ENCODE measurements around the gene AMPH. TPM values are rescaled to one million over a fixed set of nuclear protein-coding genes. Genes with fewer than 3 reads are reported as not detected.

The AMPH gene
- total and polyA plus RNA-seq, 8 donors: 0.90 to 12.5 (median 10.7) TPM

- Histone ChIP-seq H3K4me3 (no peak overlapping the region), H3K27ac (no peak overlapping the region), H3K9me3 (no peaks in the 10 kb centered on the region), H3K36me3 (no peaks in the 10 kb centered on the region), H3K4me1 (peaks cover 0 to 18% of the 10 kb centered on the region in 2 donors), H3K27me3 (no peaks in the 10 kb centered on the region)
- TF ChIP-seq, protein P1, sequence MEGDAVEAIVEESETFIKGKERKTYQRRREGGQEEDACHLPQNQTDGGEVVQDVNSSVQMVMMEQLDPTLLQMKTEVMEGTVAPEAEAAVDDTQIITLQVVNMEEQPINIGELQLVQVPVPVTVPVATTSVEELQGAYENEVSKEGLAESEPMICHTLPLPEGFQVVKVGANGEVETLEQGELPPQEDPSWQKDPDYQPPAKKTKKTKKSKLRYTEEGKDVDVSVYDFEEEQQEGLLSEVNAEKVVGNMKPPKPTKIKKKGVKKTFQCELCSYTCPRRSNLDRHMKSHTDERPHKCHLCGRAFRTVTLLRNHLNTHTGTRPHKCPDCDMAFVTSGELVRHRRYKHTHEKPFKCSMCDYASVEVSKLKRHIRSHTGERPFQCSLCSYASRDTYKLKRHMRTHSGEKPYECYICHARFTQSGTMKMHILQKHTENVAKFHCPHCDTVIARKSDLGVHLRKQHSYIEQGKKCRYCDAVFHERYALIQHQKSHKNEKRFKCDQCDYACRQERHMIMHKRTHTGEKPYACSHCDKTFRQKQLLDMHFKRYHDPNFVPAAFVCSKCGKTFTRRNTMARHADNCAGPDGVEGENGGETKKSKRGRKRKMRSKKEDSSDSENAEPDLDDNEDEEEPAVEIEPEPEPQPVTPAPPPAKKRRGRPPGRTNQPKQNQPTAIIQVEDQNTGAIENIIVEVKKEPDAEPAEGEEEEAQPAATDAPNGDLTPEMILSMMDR (IDR thresholded peaks at IDR 0.05): no peak
- DNase-seq (no peak), ATAC-seq (no peak)
- intact Hi-C loops (cut with DNase I): no loop called here
Observed at GRCh38 chr7:38675494-38676106, 44.4 kb upstream of the AMPH start.

- H3K4me1 ChIP-seq: peaks cover 0 to 18% of the 10 kb centered on the region in 2 donors
- TF ChIP-seq, protein P1 (IDR thresholded peaks at IDR 0.05): no peak
- no peaks in the 10 kb centered on the region for H3K36me3 ChIP-seq
- H3K27me3 ChIP-seq: no peaks in the 10 kb centered on the region
- H3K9me3 ChIP-seq: no peaks in the 10 kb centered on the region
- DNase-seq: no peak
- H3K4me3 ChIP-seq: no peak overlapping the region
- intact Hi-C loops (cut with DNase I): no loop called here
- H3K27ac ChIP-seq: peak overlapping the region in 1 of 2 donors; percentile 71
- ATAC-seq: no peak
Observed at GRCh38 chr7:38674513-38674912, 43.3 kb upstream of the AMPH start.

- intact Hi-C loops (cut with DNase I): no loop called here
- H3K36me3 ChIP-seq: no peaks in the 10 kb centered on the region
- peaks cover 0 to 18% of the 10 kb centered on the region in 2 donors for H3K4me1 ChIP-seq
- no peak for DNase-seq
- H3K9me3 ChIP-seq: no peaks in the 10 kb centered on the region
- no peaks in the 10 kb centered on the region for H3K27me3 ChIP-seq
- no peak overlapping the region for H3K4me3 ChIP-seq
- H3K27ac ChIP-seq: peak overlapping the region in 1 of 2 donors; percentile 71
- ATAC-seq: peak; percentile 81
- TF ChIP-seq, protein P1 (IDR thresholded peaks at IDR 0.05): no peak
Observed at GRCh38 chr7:38673795-38674194, 42.6 kb upstream of the AMPH start.

GRCh38 chr7:38671911-38672905 is 41.0 kb upstream of the AMPH start:
- H3K9me3 ChIP-seq: no peaks in the 10 kb centered on the region
- intact Hi-C loops (cut with DNase I): no loop called here
- H3K27ac ChIP-seq: peak overlapping the region in 1 of 2 donors; percentile 9
- DNase-seq: no peak
- peaks cover 0 to 18% of the 10 kb centered on the region in 2 donors for H3K4me1 ChIP-seq
- H3K36me3 ChIP-seq: no peaks in the 10 kb centered on the region
- no peaks in the 10 kb centered on the region for H3K27me3 ChIP-seq
- TF ChIP-seq, protein P1 (IDR thresholded peaks at IDR 0.05): no peak
- H3K4me3 ChIP-seq: no peak overlapping the region
- ATAC-seq: peak; percentile 21

DNA sequence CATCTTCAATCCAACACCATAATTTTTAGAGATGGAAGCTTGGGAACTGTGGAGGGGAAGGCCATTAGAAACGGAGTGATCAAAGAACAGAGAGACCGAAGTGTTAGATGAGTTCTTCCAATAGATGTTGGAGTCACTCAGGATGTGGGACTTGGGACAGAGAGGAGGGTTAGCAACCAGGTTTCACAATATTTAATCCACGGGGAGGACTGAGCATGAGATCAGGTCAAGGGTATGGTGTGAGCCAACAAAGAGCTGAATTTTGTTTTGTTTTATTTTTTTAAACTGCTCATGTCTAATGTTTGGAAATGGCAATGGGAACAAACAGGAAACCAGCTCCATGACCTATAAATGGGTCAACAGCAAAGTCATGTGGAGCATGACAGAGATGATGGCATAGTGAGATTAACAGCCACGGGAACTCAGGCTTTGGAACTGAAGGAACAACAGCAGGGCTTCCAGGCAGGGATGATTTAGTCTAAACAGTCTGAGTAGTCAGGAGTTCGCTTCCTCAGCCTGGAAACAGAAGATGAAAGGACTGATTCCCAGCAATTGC is 38.9 kb upstream of the AMPH start:
- H3K4me1 ChIP-seq: peaks cover 0 to 10% of the 10 kb centered on the region in 2 donors
- no peaks in the 10 kb centered on the region for H3K27me3 ChIP-seq
- no peak overlapping the region for H3K4me3 ChIP-seq
- intact Hi-C loops (cut with DNase I): no loop called here
- DNase-seq (no peak), ATAC-seq (no peak)
- H3K36me3 ChIP-seq: no peaks in the 10 kb centered on the region
- H3K9me3 ChIP-seq: no peaks in the 10 kb centered on the region
- no peak overlapping the region for H3K27ac ChIP-seq
- TF ChIP-seq, protein P1 (IDR thresholded peaks at IDR 0.05): no peak

Measured in left lung (tissue), 10 donors.